Measurements from ENCODE around the gene RND1.
A peak's percentile ranks its signal among the peaks of the same experiment; 100 is the strongest.
"Not testable (repeated sequence)": the region's sequence is repeated elsewhere in the genome, so short reads cannot be mapped to it uniquely, and the experiment has no call there.

The RND1 gene

GRCh38 chr12:48865281-48866051 is at the start of gene RND1:
TSS of gene RND1 (minus strand) at chr12:48865870. CDS start at chr12:48865767, 103 bp downstream.
- Histone ChIP-seq H3K27ac (peak within 1 kb of the TSS in 11 of 21 experiments; percentile 1 to 79 (median 52)), H3K4me3 (peak within 1 kb of the TSS; percentile 30 to 51 (median 45))

DNA sequence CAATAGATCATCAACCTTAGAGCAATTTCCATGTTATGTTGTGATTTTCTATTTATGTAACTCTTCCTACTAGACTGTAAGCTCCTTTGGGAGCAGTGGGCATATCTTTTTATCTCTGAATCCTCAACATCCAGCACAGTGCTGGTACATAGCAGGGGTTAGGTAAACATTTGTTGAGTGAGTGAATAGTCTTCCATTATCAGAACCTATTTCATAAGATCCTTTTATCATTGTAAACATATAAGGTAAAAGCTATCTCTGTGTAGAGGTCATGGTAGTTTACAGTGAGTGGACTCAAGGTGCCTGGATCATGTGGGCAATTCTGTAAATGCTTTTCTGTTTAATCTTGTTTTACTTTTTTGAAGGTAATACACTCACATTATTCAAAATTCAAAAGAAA is 44.5 kb upstream of the RND1 start:
- no peak overlapping the region for H3K4me3 ChIP-seq
- H3K27ac ChIP-seq, result no peak overlapping the region

DNA sequence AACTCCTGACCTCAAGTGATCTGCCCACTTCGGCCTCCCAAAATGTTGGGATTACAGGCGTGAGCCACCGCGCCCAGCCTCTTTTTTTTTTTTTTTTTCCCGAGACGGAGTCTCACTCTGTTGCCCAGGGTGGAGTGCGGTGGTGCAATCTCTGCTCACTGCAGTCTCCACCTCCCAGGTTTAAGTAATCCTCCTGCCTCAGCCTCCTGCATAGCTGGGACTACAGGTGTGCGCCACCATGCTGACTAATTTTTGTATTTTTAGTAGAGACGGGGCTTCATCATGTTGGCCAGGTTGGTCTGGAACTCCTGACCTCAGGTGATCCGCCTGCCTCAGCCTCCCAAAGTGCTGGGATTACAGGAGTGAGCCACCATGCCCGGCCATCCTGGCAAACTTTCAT is 44.0 kb upstream of the RND1 start:
- not testable (repeated sequence) for H3K27ac ChIP-seq, H3K4me3 ChIP-seq

DNA sequence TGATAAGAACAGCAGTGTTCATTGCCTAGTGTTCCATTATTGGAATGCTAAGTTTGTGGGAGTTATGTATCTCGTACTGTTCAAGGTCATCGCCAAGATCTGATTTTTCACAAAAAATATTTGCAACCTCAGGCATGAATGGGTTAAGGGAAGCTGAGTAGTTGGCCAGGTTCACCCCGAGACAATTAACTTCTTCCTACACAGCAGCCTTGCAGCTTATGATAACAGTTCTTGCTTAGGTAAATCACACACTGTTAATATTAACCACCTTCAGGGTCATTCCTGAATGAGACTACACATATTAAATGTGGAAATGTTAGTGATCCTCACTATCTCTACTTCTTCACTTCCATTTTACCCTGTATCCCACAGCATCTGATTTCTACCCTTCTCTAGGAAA is 41.6 kb upstream of the RND1 start:
- H3K4me3 ChIP-seq, result no peak overlapping the region
- H3K27ac ChIP-seq, result no peak overlapping the region

GRCh38 chr12:48903982-48904411 is 38.3 kb upstream of the RND1 start:
- H3K27ac ChIP-seq, result peak overlapping the region in 2 of 21 experiments; percentile 25 to 32

GRCh38 chr12:48903363-48903981 is 37.8 kb upstream of the RND1 start:
- Histone ChIP-seq H3K4me3 (peak overlapping the region in 1 of 7 experiments; percentile 42), H3K27ac (no peak overlapping the region)

More at GRCh38 chr12:48903982-48904411, 38.3 kb upstream of the RND1 start:
- peak overlapping the region in 5 of 7 experiments; percentile 3 to 42 (median 20) for H3K4me3 ChIP-seq

DNA sequence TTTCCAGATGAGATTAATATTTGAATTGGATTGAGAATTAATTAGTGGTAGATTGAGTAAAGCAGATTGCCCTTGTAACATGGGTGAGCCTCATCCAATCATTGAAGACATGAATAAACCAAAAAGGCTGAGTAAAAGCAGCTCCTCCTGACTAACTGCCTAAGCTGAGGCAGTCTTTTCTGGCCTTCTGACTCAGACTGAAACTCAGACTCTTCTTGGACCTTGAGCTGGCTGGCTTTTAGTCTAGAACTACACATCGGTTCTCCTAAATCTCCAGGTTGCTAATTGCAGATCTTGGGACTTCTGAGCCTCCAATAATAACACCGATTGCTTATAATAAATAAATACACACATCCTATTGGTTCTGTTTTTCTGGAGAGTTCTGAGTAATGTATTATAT is 35.6 kb upstream of the RND1 start:
- no peak overlapping the region for H3K4me3 ChIP-seq
- no peak overlapping the region for H3K27ac ChIP-seq

DNA sequence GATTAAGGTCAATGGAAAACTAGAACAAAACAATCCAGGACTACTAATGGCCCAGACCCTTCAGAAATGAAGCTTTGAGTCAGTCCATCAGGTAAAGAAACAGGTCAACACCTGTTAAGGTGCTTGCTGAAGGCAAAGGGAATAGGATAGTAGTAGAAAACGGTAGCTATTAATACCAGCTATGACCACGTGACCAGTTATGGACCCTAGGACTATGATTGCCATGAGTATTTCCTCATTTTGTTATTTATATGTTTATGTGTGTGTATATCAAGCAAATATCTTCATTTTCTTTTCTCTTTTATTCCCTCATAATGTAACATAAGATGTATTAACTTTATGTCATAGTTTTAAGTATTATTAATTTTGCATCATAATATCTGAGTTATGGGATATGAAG is 34.0 kb upstream of the RND1 start:
- Histone ChIP-seq H3K27ac (no peak overlapping the region), H3K4me3 (no peak overlapping the region)

DNA sequence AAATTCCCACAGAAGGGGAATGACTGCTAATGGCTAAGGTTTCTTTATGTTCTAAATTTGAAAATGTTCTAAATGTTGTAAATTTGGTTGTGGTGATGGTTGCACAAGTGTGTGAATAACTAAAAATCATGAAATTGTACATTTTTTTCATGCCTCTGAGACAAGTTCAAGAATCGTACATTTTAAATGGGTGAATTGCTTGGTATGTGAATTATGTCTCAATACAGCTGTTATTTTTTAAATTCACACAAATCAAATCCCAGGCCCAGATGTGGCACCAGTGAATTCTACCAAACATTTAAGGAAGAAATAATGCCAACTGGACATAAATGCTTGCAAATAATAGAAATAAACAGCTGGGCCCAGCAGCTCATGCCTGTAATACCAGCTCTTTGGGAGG is 28.6 kb upstream of the RND1 start:
- no peak overlapping the region for H3K27ac ChIP-seq
- no peak overlapping the region for H3K4me3 ChIP-seq

- Histone ChIP-seq H3K4me3 (peak overlapping the region in 1 of 7 experiments; percentile 21), H3K27ac (no peak overlapping the region)
These were observed 25.2 kb upstream of the RND1 start for GRCh38 chr12:48890657-48891418.

- Histone ChIP-seq H3K27ac (no peak overlapping the region), H3K4me3 (no peak overlapping the region)
These were observed 24.0 kb upstream of the RND1 start for GRCh38 chr12:48889679-48890078.

DNA sequence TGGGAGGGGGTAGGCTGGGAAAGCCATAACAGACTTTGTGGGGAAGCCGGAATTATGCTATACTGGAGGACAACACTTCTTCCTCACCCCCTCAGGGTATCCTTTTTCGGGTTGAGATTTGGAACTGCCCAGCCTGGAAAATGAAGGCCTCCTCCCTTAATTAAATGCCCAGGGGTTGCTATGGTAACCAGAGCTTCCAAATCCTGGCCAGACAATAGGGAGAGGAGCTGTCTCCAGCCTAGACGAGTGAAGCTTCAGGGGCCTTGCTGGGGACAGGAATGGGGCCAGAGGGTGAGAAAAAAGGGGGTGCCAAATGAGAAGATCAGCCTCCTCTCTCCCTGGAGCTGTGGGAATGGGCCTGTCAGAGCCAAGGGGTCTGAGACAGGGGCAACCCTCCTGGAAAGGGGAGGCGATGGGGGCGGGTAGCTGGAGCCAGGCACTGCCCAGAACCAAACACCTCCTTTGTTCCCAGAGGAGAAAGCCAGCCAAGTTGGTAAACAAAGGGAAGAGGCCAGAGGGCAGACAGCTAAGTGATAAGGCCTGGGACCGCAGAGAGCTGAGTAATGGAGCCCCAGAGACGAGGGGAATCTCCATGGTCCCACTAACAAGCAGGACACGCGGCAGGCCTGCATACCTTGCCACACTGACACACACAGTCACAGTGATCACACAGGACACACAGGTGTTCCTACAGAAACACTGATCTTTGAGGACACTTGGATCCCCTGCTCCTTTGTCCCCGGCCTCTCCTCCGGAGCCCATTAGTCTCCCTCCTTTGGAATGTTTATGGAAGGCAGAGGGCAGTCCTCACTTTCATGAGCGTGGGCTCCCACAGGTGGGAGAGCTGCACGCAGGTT is 17.9 kb upstream of the RND1 start:
- no peak overlapping the region for H3K4me3 ChIP-seq
- H3K27ac ChIP-seq, result peak overlapping the region in 1 of 21 experiments; percentile 30

- Histone ChIP-seq H3K4me3 (no peak overlapping the region), H3K27ac (peak overlapping the region in 3 of 21 experiments; percentile 30 to 44 (median 36))
These were observed 17.3 kb upstream of the RND1 start for GRCh38 chr12:48882972-48883304.

DNA sequence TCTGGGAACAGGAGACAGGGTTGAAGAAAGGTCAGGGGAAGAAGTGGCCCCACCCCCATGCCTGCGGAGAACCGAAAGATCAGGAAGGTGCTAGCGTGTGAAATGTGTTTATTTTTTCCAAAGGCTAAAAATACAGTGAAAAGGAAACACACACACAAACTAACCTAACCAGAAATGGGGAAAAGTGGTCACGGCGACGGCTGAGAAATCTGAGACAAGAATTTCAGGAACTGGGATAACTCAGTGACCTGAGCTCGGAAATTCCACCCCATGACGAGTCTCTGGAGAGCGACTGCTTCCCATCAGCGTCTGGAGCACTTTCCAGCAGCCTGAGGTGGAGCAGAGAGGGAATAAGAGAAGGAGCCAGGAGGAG is 16.6 kb upstream of the RND1 start:
- H3K4me3 ChIP-seq, result no peak overlapping the region
- H3K27ac ChIP-seq, result peak overlapping the region in 1 of 21 experiments; percentile 36

DNA sequence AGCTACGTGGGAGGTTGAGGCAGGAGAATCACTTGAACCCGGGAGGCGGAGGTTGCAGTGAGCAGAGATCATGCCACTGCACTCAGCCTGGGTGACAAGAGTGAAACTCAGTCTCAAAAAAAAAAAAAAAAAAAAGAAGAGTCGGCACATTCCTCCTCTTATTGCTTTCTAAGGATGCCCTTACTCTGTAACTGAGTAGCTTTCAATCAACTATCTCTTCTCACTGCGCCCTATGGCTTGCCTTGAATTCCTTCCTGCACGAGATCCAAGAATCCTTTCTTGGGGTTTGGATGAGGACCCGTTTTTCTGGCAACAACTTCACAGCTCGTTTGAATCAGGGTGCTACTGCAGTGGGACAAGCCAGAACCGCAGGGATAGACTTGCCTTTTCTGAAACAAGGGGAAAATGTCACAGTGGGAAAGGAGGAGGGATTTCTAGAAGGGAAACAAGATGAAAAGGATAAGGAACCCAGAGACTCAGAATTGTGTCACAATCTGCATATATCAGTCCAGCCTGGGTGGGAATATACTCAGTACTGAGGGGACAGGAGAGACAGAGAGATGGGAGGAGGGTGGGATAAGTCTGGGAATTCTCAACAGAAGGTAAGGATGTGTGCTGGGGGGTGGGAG is 16.1 kb upstream of the RND1 start:
- H3K27ac ChIP-seq, result no peak overlapping the region
- H3K4me3 ChIP-seq, result no peak overlapping the region

DNA sequence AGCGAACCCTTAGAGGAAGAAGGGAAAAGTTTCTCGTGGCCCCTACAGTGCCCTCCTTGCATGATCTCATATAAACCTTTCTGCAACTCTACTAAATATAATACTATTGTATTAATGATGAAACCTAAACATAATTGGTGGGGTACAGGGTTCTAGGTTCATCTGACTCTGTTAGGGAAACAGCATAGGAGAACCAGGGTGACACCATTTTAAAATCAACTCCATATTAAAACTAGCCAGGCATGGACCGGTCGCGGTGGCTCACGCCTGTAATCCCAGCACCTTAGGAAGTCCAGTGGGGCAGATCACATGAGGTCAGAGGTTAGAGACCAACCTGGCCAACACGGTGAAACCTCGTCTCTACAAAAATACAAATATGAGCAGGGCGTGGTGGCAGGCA is 15.0 kb upstream of the RND1 start:
- Histone ChIP-seq H3K27ac (no peak overlapping the region), H3K4me3 (no peak overlapping the region)

DNA sequence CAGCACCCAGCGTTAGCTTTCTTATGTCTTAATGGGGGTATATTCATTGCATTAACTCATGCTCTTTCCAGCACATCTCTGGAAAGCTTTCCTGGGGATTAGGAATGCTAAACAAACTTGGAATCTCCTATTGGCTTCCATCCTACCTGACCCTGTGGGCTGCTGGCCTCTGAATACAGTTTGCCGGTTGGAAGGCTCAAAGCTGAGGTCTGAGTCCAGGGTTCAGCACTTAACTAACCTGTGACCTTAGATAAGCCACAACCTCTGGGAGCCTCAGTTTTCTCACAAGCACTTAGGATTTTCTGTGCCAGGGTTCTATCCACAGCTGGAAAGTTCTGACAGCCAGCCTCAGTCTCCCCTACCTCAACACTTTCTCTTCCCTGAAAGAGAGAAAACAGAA is 12.9 kb upstream of the RND1 start:
- no peak overlapping the region for H3K27ac ChIP-seq
- no peak overlapping the region for H3K4me3 ChIP-seq

GRCh38 chr12:48875944-48876515 is 10.4 kb upstream of the RND1 start:
- Histone ChIP-seq H3K27ac (no peak overlapping the region), H3K4me3 (no peak overlapping the region)

DNA sequence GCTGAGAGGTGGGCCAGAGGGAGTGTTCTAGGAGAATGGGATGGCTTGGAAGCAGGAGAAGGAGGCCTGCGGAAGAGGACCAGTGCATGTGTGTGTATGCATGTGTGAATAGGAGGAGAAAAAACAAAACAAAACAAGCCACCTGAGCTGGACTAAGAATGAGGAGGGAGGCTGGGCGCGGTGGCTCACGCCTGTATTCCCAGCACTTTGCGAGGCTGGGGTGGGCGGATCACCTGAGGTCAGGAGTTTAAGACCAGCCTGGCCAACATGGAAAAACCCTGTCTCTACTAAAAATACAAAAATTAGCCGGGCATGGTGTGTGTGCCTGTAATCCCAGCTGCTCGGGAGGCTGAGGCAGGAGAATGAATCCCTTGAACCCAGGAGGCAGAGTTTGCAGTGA is 7.9 kb upstream of the RND1 start:
- H3K4me3 ChIP-seq, H3K27ac ChIP-seq: not testable (repeated sequence)

Measured in skin epidermis (tissue), 12 donors.